NB4 (cell line): Measurements from ENCODE around the gene CHKA.

Experiments
- DNase-seq: peaks from one replicate; pipeline ENCODE4 v3.0.0; 2010; ENCODE audit warnings: low read depth
- H3K4me3 ChIP-seq: one replicate; pipeline ENCODE4 v1.5.1; 2011; ENCODE audit warnings: mild to moderate bottlenecking, low read depth, low read length, moderate library complexity
- CTCF ChIP-seq: IDR thresholded peaks from one replicate; pipeline ENCODE4 v1.5.1; 2012; ENCODE audit warnings: low read depth, low read length
- MAX ChIP-seq: IDR thresholded peaks from 2 replicates; pipeline ENCODE4 v1.6.1; 2011; ENCODE audit warnings: low read depth, low read length
- MYC ChIP-seq: IDR thresholded peaks from 2 replicates; pipeline ENCODE4 v1.6.1; 2011; ENCODE audit warnings: low read depth, low read length
- POLR2A ChIP-seq: IDR thresholded peaks from 2 replicates; pipeline ENCODE4 v1.6.1; 2011; ENCODE audit warnings: mild to moderate bottlenecking; ENCODE audit not compliant: insufficient read length; ENCODE audit errors: extremely low read depth

The CHKA gene

GRCh38 chr11:68044145-68044813, 76.9 kb downstream of the CHKA start:
- no peak overlapping the region for H3K4me3 ChIP-seq
- DNase-seq, result no peak
- no peak for TF ChIP-seq CTCF
- no peak for TF ChIP-seq MAX
- TF ChIP-seq MYC, result no peak
- no peak for TF ChIP-seq POLR2A

GRCh38 chr11:68043349-68044144, 77.6 kb downstream of the CHKA start:
- H3K4me3 ChIP-seq, result peak overlapping the region; percentile 32
- TF ChIP-seq MYC (peak; percentile 79; the same call in 1 of the 2 replicates), CTCF (no peak), POLR2A (peak; percentile 30), MAX (peak; percentile 89)
- DNase-seq, result peak; percentile 96

- DNase-seq, result no peak
- H3K4me3 ChIP-seq, result peak overlapping the region; percentile 32
- TF ChIP-seq MYC, result no peak
- no peak for TF ChIP-seq POLR2A
- no peak for TF ChIP-seq CTCF
- no peak for TF ChIP-seq MAX
Observed at GRCh38 chr11:68043029-68043348, 78.2 kb downstream of the CHKA start.

GRCh38 chr11:68042219-68043028, 78.8 kb downstream of the CHKA start:
- peak overlapping the region; percentile 32 for H3K4me3 ChIP-seq

More at GRCh38 chr11:68042219-68043028, 78.8 kb downstream of the CHKA start:
- DNase-seq, result no peak
- TF ChIP-seq MAX (no peak), CTCF (no peak), MYC (no peak), POLR2A (no peak)
